GM12878 (cell line): ENCODE results near the gene FAM107A. TPM values are rescaled to one million over a fixed set of nuclear protein-coding genes. Genes with fewer than 3 reads are reported as not detected.

Experiments
- ATAC-seq: fragments of 200-7000 bp; cut with Tn5 transposase; 3 replicates; pipeline ENCODE4 v1.9.1; 2020; ENCODE audit warnings: mild to moderate bottlenecking, moderate library complexity
- BruUV-seq: library from RNA; stranded (reverse); fragments of 400-500 nt; replicated peaks from 2 replicates; lab custom pipeline; 2021; lab: Mats Ljungman, UMichigan
- CTCF ChIA-PET: fragments of 300-600 bp; sonication (Branson Sonifier 250); formaldehyde crosslinking; extraction: SDS; loops from one replicate; lab custom pipeline; 2021; ENCODE audit warnings: inconsistent platforms; lab: Yijun Ruan, JAX
- POLR2A ChIA-PET: fragments of 350-600 bp; formaldehyde crosslinking; extraction: SDS; loops from one replicate; lab custom pipeline; 2021; ENCODE audit warnings: inconsistent platforms; lab: Charles Lee
- RAD21 ChIA-PET: fragments of 300-600 bp; sonication (Branson Sonifier 250); formaldehyde crosslinking; loops from one replicate; lab custom pipeline; 2023; ENCODE audit warnings: antibody characterized with exemption; ENCODE audit not compliant: unreplicated experiment; lab: Charles Lee
- SMC1A ChIA-PET: fragments of 300-600 bp; sonication (Branson Sonifier 250); formaldehyde crosslinking; loops from one replicate; lab custom pipeline; 2023; ENCODE audit not compliant: unreplicated experiment, uncharacterized antibody; lab: Charles Lee
- DNase-seq: peaks from one replicate; pipeline ENCODE4 v3.0.0-alpha.2; 2011; ENCODE audit warnings: low read depth, low spot score
- FAIRE-seq: peaks from 3 replicates; lab custom pipeline; 2011; peaks lifted over from hg19 to GRCh38; lab: Jason Lieb, UNC
- H2AFZ ChIP-seq: 2 replicates; pipeline ENCODE4 v1.6.0; 2011; ENCODE audit warnings: low read depth, low read length, control low read depth; ENCODE audit not compliant: control insufficient read depth
- H3K27ac ChIP-seq: 2 replicates; pipeline ENCODE4 v1.5.1; 2011; ENCODE audit warnings: control low read depth; ENCODE audit not compliant: control insufficient read depth, insufficient read depth
- H3K27me3 ChIP-seq, 2 experiments: replicated peaks in 1 of 2; 2 replicates each; pipeline versions ENCODE4 v1.6.0 to v1.6.1; 2011; ENCODE audit warnings: low read length in 1 of 2; ENCODE audit not compliant: control insufficient read depth in 2 of 2, insufficient read depth in 2 of 2
- H3K36me3 ChIP-seq, 2 experiments: 2 replicates each; pipeline ENCODE4 v1.5.1; 2011; ENCODE audit warnings: low read length in 1 of 2; ENCODE audit not compliant: control insufficient read depth in 2 of 2, insufficient read depth in 2 of 2
- H3K4me1 ChIP-seq: 2 replicates; pipeline ENCODE4 v1.6.1; 2011; ENCODE audit warnings: mild to moderate bottlenecking, low read length, moderate library complexity, mixed read lengths; ENCODE audit not compliant: control insufficient read depth, insufficient read depth
- H3K4me2 ChIP-seq: 2 replicates; pipeline ENCODE4 v1.6.0; 2011; ENCODE audit warnings: control low read depth; ENCODE audit not compliant: control insufficient read depth, insufficient read depth
- H3K4me3 ChIP-seq: fragments of 200-600 bp; sonication (generic); 2 replicates; pipeline ENCODE4 v1.5.1; 2016
- H3K79me2 ChIP-seq: 2 replicates; pipeline ENCODE4 v1.6.0; 2011; ENCODE audit warnings: low read length; ENCODE audit not compliant: control insufficient read depth, insufficient read depth
- H3K9ac ChIP-seq: 2 replicates; pipeline ENCODE4 v1.8.0; 2011; ENCODE audit warnings: low read length, control low read depth, mixed read lengths; ENCODE audit not compliant: control insufficient read depth, insufficient read depth
- H3K9me3 ChIP-seq: replicated peaks from 3 replicates; pipeline ENCODE4 v1.5.1; 2011; ENCODE audit warnings: mild to moderate bottlenecking, low read length; ENCODE audit not compliant: control insufficient read depth, insufficient read depth
- H4K20me1 ChIP-seq: 2 replicates; pipeline ENCODE4 v1.6.0; 2011; ENCODE audit not compliant: control insufficient read depth, insufficient read depth
- EED ChIP-seq: sonication (generic); IDR thresholded peaks from 2 replicates; pipeline ENCODE4 v1.6.1; 2016; ENCODE audit warnings: antibody characterized with exemption, low read depth
- EGR1 ChIP-seq, 2 experiments: IDR thresholded peaks; 1 replicate in 1 of 2; 2 replicates in 1 of 2; pipeline ENCODE4 v1.6.1; 2011 to 2012; ENCODE audit warnings: low read depth in 2 of 2, low read length in 2 of 2, borderline replicate concordance in 1 of 2, mild to moderate bottlenecking in 1 of 2, moderate library complexity in 1 of 2
- HDGF ChIP-seq: fragments of 450-650 bp; IDR thresholded peaks from 2 replicates; pipeline ENCODE4 v1.6.1; 2016; ENCODE audit warnings: antibody characterized with exemption
- IRF5 ChIP-seq: fragments of 450-650 bp; IDR thresholded peaks from 2 replicates; pipeline ENCODE4 v1.6.1; 2017; ENCODE audit warnings: borderline replicate concordance
- NFXL1 ChIP-seq: fragments of 450-650 bp; IDR thresholded peaks from 2 replicates; pipeline ENCODE4 v1.6.1; 2017; ENCODE audit warnings: antibody characterized with exemption, mild to moderate bottlenecking, borderline replicate concordance
- NFYA ChIP-seq: IDR thresholded peaks from 2 replicates; pipeline ENCODE4 v1.6.1; 2011; ENCODE audit warnings: low read depth, mild to moderate bottlenecking, low read length, improper control_type of control experiment, borderline replicate concordance
- POU2F2 ChIP-seq: IDR thresholded peaks from 3 replicates; pipeline ENCODE4 v1.6.1; 2011; ENCODE audit warnings: low read depth, mild to moderate bottlenecking, low read length, borderline replicate concordance
- SIN3A ChIP-seq: IDR thresholded peaks from 2 replicates; pipeline ENCODE4 v1.6.1; 2012; ENCODE audit warnings: low read depth, low read length, improper control_type of control experiment
- SKIL ChIP-seq: fragments of 450-650 bp; IDR thresholded peaks from 2 replicates; pipeline ENCODE4 v1.6.1; 2017; ENCODE audit warnings: mild to moderate bottlenecking, low read depth, inconsistent platforms; ENCODE audit not compliant: poor library complexity, severe bottlenecking
- TARDBP ChIP-seq: IDR thresholded peaks from 2 replicates; pipeline ENCODE4 v1.6.1; 2016; ENCODE audit warnings: borderline replicate concordance
- in situ Hi-C: fragments of 300-500 bp; cut with MboI; formaldehyde crosslinking; loops from 9 replicates; pipeline ENCODE4 v1.14.3; 2018; ENCODE audit warnings: mixed read lengths
- intact Hi-C: fragments of 100-400 bp; cut with micrococcal nuclease; formaldehyde crosslinking; loops from one replicate; pipeline ENCODE4 v1.14.2; 2022; ENCODE audit not compliant: unreplicated experiment
- polyA plus RNA-seq, 11 experiments: library from polyadenylated mRNA; depleted of rRNA in 4 of 11; unstranded in 6 of 11; stranded (reverse) in 5 of 11; fragments of >200 nt; fragmentation: Nextera tagmentation in 4 of 11; fragmentation: Illumina TruSeq in 1 of 11; extraction: Ambion mirVana in 4 of 11; extraction: Trizol in 1 of 11; gene quantifications; 1 replicate in 1 of 11; 2 replicates in 10 of 11; pipeline versions ENCODE4 v1.2.1 to v1.2.3, GENCODE V29; 2011 to 2016; ENCODE audit warnings: inconsistent platforms in 2 of 11, missing spikeins in 2 of 11, low read depth in 1 of 11
- total RNA-seq, 4 experiments: library from RNA; depleted of rRNA in 3 of 4; stranded (reverse); fragments of >200 nt in 3 of 4; fragmentation: Illumina TruSeq in 1 of 4; extraction: Trizol in 1 of 4; gene quantifications; 2 replicates each; pipeline versions ENCODE4 v1.2.1 to v1.2.3, GENCODE V29; 2013 to 2021

FAM107A gene
- total and polyA plus RNA-seq, 10 of the 15 experiments (the other 5 are each of a cell fraction or from before 2014, with no cell fraction given): not detected

- no peak for TF ChIP-seq POU2F2
Observed at GRCh38 chr3:58604031-58604430, 26.8 kb upstream of the FAM107A start (continued).

GRCh38 chr3:58603606-58604005 lies 26.4 kb upstream of the FAM107A start:
- TF ChIP-seq SIN3A (no peak), EED (no peak), NFXL1 (no peak), SKIL (no peak), IRF5 (no peak), TARDBP (no peak), EGR1 (IDR thresholded peaks at IDR 0.05; ENCODE audit: borderline replicate concordance in 1 of 2, low read depth in 2 of 2, low read length in 2 of 2) (no peak), NFYA (no peak), HDGF (no peak)
- no peak for DNase-seq
- Histone ChIP-seq H4K20me1 (no peaks in the 10 kb centered on the region), H3K36me3 (no peaks in the 10 kb centered on the region), H3K4me1 (no peaks in the 10 kb centered on the region), H3K9me3 (no peaks in the 10 kb centered on the region; the same call in 2 of the 3 replicates), H3K4me2 (no peak overlapping the region), H2AFZ (no peak overlapping the region), H3K4me3 (no peak overlapping the region), H3K27me3 (no peaks in the 10 kb centered on the region; a peak in 2 of 4 replicates), H3K27ac (no peak overlapping the region), H3K79me2 (no peaks in the 10 kb centered on the region), H3K9ac (no peak overlapping the region)
- CTCF ChIA-PET: no interaction called here
- POLR2A ChIA-PET: no interaction called here
- ATAC-seq: no peak
- RAD21 ChIA-PET: no interaction called here
- BruUV-seq: no TSS peak
- SMC1A ChIA-PET: interaction anchor here (0.6 to 1.0 kb wide), 2 partner anchors 12 to 120 kb away, joined by 3 read pairs; no protein-coding TSS in a partner anchor
- intact Hi-C loops: no loop called here
- FAIRE-seq: no peak
- in situ Hi-C loops: no loop called here
